ENCODE data around the gene DSG3.

DNA sequence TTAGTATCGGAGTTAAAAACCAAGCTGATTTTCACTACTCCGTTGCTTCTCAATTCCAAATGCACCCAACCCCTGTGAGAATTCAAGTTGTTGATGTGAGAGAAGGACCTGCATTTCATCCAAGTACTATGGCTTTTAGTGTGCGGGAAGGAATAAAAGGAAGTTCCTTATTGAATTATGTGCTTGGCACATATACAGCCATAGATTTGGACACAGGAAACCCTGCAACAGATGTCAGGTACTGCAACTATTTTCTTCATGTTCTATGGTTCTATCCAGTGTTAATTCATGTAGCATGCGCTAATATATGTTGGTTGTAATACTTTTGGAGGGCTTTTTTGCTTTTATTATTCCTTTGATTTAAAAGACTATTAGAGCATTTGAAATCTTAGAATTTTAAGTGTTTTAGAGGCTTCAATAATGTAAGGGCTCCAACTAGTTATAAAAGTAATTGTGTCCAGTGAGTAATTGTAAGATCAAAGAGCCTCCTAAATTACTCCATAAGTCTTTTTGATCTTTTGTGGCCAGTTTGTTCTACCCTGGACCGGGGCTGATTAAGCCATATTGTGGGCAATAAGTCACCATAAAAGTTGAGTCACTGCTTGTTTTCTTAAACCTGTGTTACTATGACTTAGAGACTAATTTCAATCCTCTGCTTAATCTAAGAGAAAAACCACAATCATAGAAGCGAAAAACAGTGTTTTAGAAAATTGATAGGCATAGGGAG lies 48.1 kb upstream of the DSG3 start:
- TF ChIP-seq CTCF (IDR thresholded peaks at IDR 0.05), result no peak
- no peak for TF ChIP-seq POLR2A (IDR thresholded peaks at IDR 0.05)
